GM18499 (cell line): ENCODE data around the gene SLC19A2.

Experiments used
- ATAC-seq: cut with Tn5 transposase; IDR thresholded peaks from one replicate; pipeline ENCODE4 v1.9.1; 2021; ENCODE audit warnings: moderate number of reproducible peaks; ENCODE audit not compliant: insufficient read depth, unreplicated experiment

Gene SLC19A2

DNA sequence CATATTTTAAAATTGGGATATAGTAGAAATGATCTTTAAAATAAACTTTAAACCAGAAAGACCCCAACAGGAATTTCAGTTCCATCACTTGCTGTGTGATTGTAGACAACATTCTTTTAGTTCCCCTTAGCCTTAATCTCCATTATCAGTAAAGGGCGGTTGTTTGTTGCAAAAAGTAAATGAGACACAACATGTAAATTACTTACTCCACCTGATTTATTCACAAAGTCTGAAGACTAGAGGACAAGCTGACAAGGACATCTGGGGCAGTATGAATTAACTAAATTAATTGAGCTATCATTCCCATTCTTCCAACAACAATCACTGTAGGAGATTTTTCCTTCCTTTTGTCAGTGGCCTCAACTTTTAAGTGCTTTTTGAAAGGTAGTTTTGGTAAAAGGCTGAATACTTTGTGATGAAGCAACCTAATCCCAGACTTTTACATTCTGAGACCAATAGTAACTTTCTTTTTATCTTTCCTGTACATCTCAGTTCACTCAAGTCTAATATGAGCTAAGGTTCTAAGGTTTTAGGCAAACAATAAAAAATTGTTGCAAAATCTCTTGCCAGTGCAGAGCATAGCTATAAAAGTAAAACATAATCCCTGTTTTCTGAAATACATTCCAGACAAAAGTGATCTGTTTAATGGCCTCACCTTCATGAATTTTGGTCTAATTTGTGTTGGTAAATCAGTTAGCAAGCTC is 6.2 kb downstream of the SLC19A2 start:
- ATAC-seq: no peak

DNA sequence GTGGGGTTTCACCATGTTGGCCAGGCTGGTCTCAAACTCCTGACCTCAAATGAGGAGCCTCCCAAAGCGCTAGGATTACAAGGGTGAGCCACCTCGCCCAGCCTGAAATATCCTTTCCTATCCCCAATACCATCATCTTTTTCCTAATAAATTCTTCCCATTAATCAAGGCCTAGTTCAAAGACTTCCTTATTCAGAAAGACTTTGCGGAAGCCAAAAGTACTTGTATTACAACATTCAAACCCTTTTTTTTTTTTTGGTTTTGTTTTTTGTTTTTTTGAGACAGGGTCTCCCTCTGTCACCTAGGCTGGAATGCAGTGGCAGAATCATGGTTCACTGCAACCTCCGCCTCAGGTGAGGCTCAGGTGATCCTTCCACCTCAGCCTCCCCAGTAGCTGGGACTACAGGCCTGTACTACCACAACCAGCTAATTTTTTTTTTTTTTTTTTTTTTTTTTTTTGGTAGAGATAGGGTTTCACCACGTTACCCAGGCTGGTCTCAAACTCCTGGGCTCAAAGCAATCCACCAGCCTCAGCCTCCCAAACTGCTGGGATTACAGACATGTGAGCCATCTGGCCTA is 7.6 kb downstream of the SLC19A2 start:
- no peak for ATAC-seq

DNA sequence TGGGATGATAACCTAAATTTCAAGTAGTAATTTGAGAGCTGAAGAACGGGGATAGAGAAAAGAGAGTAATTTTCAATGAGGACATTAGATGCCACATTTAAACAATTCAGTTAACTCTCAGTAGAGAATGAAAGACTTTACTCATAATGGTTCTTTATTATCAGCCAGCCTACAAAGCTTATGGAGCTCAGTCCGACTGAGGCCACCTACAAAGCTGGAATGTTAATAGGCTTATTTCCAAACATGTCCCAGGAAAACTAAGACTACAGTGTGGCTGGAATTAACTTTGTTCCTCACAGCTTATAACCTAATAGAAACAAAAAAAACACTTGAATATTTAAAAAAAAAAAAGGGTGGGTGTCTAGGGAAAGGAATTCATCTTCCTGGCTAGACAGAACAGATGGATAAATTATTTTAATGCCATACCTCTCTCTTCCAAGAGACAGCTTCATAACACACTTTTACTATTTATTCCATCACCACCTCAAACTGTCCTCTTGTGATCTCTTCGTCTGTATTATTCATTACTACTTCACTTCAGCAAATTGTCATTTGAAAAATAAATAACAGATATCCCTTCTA is 9.8 kb downstream of the SLC19A2 start:
- ATAC-seq: no peak

DNA sequence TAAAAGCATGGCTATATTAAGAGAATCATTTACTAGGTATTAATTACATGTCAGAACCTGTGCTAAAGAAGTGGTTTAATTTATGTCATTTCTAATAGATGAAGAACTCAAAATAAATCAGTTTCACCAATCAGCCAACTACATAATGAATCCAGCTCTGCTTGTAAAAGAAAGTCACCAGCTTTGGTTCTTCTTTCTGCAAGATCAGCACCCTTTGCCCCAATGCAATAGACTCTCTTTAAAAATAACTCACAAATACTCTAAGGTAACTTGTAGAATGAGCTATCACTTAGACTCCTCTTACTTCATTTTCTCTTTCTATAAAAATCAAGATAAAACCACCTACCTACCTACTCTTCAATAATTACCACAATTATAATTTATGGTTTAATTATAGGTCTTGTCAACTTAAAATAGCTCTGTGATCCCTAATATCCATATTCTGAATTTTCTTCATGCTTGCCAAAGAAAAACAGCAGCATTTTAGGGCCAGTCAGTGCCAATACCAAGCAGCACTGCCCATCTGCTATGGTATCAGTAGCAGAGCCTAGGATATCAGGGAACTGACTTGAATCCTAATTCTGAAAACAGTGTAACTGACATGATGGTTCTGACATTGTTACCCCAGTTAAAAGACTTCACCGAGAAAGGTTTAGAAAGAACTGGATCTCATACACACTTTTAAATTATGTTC is 11.3 kb downstream of the SLC19A2 start:
- no peak for ATAC-seq

DNA sequence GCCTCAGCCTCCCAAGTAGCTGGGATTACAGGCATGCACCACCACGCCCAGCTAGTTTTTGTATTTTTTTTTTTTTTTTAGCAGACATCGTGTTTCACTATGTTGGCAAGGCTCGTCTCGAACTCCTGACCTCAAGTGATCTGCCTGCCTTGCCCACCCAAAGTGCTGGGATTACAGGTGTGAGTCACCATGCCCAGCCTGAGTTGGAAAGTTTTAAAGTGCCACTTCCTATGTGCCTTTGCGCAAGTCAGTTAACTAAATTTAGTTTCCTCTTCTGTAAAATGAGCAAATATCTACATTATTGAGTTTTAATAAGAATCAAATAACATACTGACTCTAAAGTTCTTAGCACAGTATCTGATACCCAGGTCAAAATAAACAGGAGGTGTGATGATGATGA is 12.4 kb downstream of the SLC19A2 start:
- ATAC-seq: no peak

DNA sequence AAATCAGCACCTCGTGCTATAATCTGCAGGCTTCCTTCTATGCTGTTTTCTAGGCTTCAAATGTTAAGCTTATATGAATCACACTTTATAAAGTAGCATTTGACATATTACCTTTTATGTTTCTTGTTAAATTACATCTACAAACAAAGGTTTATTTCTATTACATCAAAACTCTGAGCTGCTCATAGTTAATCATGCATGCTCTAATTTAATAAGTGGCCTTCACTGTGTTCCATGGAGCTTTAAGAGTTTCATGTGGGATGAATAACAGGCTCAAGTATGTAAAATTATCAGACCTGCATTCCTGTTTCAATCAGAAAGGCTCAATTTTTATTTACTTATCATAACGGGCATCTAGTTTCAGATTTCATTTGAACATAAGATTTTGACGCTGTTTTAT is 13.0 kb downstream of the SLC19A2 start:
- ATAC-seq: no peak

DNA sequence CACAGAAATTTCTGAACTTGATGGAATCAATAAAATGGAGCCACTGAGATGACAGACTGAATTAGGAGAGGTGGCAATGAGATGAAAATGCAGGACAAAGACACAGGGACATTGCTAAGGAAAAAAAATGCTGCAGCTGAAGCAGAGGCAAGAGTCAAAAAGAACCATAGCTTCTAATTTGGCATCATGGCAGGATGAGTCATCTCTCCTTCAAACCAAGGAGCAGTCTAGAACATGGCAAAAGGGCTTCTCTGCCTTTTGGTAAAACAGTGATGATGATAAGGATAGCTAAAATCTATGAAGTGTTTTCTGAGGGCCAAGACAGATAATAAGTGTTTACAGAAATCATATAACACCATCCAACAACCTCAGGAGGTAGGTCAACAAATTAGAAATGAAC is 16.8 kb downstream of the SLC19A2 start:
- ATAC-seq: no peak

DNA sequence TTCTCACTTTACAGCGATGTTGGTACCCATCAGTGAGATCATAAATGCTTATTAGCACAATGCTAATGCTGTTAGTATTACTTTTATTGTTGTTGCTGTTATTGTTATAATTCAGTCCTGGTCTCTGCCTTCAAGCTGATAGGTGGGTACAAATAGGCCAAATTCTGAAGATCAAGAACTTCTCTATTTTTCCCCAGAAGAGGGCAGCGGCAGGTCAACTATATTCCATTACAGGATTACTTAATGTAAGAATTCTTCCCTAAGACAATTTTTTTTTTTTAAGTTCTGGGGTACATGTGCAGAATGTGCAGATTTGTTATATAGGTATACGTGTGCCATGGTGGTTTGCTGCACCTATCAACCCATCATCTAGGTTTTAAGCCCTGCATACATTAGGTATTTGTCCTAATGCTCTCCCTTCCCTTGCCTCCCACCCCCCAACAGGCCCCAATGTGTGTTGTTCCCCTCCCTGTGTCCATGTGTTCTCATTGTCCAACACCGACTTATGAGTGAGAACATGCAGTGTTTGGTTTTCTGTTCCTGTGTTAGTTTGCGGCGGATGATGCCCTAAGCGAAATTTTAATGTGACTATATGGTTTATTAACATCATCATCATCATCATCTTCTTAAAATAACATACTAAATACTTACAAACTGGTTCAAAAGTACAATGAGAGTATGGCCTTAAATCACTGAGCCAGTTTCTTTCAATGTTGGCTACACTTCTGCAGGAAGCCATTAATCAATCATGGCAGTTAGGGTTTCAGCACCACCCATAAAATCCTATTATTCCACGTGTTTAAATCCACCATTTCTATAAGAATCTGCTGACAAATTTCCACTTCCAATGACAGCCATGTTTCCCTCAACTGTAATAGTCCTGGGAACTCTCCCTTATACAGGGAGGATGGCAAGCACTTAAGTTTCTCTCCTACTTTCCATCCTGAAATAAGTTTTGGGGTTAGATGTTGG is 19.2 kb downstream of the SLC19A2 start:
- ATAC-seq: no peak

DNA sequence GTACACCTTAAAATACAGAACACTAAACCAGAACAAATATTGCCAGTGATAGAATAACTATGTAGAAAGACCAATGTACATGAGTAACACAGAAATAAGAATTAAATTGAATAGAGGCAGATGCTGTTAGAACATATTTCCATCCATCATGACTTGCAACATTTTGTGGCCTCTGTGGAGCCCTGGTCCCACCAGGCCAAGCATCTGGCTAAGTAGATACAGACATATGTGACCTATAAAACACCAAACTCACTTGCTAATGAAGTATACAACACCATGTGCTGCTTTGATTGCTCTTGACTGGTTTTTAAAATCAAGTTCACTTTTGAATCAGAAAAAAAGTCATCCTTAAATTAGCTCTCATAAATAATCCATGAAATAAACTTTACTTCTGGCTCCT is 20.5 kb downstream of the SLC19A2 start:
- ATAC-seq: no peak

DNA sequence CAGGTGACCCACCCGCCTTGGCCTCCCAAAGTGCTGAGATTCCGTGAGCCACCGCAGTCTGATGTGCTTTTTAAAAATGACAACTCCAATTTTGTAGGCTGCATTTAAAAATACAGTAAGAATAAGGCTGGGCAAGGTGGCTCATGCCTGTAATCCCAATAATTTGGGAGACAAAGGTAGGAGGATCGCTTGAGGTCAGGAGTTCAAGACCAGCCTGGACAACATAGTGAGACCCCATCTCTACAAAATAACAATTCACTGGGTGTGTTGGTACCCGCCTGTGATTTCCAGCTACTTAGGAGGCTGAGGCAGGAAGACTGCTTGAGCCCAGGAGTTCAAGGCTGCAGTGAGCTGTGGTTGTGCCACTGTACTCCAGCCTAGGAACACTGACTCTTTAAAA is 23.4 kb downstream of the SLC19A2 start:
- ATAC-seq: no peak

DNA sequence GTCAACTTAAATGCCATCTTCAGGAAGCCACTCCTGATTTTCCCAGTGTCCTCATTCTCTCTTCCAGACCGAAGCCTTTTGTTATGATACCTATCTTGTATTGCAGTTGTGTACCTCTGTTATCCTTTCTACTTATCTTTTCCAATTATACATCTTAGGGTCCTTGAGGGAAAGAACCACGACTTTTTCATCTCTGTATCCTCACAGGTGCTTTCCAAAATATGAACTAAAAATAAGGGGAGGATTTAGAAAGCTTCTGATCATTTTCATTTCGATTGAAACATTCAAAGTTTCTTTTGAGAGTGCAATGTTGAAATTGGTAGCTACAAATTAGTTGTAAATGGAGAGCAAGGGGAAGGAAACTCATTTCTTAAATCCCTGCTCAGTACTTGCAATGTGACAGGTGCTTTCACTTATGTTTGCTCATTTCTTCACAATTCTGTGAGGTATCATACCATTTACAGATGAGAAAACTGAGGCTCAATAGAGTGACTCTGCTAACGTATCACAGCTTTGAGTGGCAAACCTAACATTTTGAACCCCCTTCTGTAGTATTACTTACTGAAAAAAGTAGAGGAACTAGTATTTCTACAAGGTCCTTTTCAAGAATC is 24.2 kb downstream of the SLC19A2 start:
- no peak for ATAC-seq

DNA sequence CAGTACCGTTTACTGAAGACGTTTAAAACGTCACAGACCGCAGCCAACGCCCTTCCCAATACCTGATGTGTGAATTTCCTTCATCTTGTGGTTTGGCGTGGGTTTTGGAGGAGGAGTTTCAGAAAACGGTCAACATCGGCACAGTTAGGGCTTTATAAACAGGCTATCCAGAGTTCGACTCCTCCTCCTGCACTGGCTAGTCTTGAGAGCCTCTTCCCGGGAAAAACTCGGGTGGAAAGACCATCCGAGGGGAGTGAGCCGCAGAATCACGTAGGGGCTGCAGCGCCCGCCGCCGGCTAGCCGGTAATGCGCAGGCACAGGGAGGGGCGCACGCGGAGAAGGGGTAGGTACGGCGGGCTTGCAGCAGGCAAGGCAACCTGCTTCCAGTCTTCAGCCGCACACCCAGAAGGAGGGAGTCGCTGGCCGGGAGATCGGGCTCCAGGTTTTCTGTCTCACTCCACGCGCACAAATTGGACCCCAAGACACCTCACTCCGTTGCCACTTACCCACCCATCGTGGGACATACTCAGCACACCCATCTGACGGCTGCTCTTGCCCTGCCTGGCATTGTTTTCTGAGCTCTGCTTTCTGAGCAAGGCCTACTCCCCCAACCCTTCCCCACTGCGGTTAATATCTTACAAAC is 25.4 kb downstream of the SLC19A2 start:
- ATAC-seq: no peak

DNA sequence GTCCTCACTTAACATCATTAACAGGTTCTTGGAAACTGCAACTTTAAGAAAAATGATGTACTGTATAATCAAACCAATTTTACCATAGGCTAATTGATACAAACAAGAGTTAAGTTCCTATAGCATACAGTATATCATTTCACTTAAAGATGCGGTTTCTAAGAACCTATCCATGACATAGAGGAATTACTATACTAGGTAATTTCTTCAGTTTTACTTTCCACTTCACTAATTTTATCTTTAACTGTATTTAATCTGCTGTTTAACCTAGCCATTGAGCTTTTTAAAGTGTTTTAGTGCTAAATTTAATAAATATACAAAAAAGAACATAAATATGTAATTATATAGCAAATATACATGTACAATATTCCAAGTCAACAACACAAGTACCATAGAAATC is 28.3 kb downstream of the SLC19A2 start:
- ATAC-seq: no peak

DNA sequence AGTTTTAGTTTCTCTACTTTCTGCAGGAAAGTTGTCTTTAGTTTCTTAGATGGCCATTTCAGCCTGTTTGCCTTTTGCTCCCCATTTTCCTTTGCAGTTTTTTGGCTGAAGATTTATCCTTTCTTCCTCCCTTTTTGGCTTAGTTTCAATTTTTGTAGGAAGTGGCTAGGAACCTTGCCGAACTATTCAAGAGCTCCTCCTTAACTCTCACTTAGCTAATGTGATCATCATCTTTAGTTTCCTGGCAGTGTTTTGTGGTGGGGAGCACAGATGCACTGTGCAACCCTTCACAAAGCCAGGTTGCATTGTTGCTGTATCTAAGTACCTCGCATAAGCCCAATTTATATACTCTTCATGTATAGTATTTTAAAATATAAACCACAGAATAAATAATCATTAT is 29.7 kb downstream of the SLC19A2 start:
- no peak for ATAC-seq

DNA sequence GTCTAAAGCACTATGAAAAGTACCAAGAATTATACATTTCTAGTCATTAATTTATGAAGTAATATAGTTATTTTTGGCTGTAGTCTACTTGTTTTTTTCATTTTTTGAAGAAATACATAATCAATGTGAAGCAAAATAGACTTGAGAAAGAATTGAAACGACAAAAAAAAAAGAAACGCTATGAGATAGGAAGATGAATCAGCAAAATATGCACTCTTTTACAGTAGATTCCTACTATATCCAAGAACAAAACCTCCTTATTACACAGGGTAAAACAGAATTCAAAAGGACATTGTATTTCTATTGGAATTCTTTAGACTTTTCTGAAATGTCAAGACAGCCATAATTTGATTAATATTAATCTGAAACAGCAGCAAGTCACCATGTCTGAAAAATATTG is 32.8 kb downstream of the SLC19A2 start:
- ATAC-seq: no peak

DNA sequence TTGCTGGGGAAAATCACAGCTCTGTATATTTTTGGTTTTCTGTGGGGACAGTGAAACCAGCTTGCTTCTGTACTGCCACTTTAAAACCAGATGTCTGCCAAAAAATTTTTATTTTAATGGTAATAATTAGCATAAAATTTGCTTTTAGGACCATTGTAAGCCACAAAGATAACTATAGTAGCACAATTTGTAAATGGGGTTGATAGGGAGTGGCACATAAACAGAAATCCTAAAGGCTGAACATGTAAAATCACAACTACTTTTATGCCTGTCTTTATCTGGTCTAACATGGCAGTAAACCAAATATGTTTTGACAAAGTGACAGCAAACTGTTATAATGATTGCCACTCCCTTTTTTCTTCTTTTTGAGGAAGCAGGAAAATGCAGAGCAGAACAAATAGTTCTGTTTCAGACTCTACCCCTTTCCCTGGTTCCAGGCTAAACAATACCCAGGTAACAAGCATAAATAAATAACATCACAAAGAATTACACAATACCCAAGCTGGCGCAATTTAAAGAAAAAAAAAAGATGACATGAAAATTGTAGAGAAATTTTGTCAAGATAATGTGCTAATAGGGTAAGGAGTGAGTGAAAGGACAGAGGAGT is 34.4 kb downstream of the SLC19A2 start:
- ATAC-seq: no peak

DNA sequence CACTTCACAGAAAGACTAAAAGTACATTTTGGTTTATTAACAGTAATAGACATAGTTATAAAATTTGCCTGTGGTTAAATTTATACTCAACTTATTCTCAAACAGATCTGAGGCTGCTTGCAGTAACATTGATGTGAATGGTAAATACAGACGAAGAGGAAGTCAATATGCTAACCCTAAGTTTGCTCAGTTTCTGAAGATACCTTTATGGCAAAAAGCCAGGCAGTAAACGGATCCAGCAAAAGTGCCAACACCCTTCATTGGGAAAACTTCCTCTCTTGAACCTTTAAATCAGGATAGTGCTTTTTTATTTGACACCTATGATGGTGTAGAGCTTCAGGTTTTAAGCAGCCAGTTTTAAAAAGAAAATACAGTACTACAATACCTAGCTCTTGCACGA is 41.8 kb downstream of the SLC19A2 start:
- no peak for ATAC-seq

DNA sequence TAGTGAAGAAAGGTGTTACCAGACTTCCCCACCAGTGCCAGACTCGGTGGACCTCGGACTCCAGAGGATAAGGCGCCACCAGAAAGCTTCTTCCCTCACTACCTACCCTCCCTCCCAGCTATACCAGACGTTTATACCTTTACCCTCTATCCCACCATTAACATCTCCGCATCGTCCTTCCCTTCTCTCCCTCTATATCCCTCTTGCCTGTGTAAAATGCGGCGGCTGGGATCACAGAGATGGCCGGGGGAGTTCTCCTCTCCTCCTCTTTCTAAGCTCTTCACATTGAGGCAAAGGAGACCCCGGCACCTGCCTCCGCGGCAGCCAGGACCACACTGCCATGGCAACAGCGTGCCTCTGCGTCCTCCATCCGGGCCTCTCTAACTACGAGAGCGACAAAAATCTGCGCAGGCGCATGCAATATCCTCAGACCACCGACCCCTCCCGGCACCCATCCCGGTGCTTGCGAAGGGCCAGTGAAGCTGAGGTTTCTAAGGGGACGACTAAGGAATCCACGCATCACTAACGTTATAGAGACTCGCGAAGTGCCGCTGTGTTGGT is 58.6 kb downstream of the SLC19A2 start, which contains the start of gene CCDC181:
CCDC181 (minus strand) TSS at position 394 of the 561 bp plus-strand sequence. CDS start 2,547 bp downstream, outside the sequence.
- no peak for ATAC-seq
